NB4 (cell line): Measurements from ENCODE around the gene EPS8L2.

Experiments
- DNase-seq: peaks from one replicate; pipeline ENCODE4 v3.0.0; 2010; ENCODE audit warnings: low read depth
- H3K4me3 ChIP-seq: one replicate; pipeline ENCODE4 v1.5.1; 2011; ENCODE audit warnings: mild to moderate bottlenecking, low read depth, low read length, moderate library complexity
- CTCF ChIP-seq: IDR thresholded peaks from one replicate; pipeline ENCODE4 v1.5.1; 2012; ENCODE audit warnings: low read depth, low read length
- MAX ChIP-seq: IDR thresholded peaks from 2 replicates; pipeline ENCODE4 v1.6.1; 2011; ENCODE audit warnings: low read depth, low read length
- MYC ChIP-seq: IDR thresholded peaks from 2 replicates; pipeline ENCODE4 v1.6.1; 2011; ENCODE audit warnings: low read depth, low read length
- POLR2A ChIP-seq: IDR thresholded peaks from 2 replicates; pipeline ENCODE4 v1.6.1; 2011; ENCODE audit warnings: mild to moderate bottlenecking; ENCODE audit not compliant: insufficient read length; ENCODE audit errors: extremely low read depth

EPS8L2 gene

GRCh38 chr11:699753-700152 is 6.3 kb upstream of the EPS8L2 start:
- no peak for TF ChIP-seq MYC
- TF ChIP-seq POLR2A, result no peak
- DNase-seq, result no peak
- no peak overlapping the region for H3K4me3 ChIP-seq

- TF ChIP-seq POLR2A (no peak), MAX (no peak), MYC (no peak), CTCF (no peak)
- H3K4me3 ChIP-seq, result no peak overlapping the region
- DNase-seq, result no peak
Observed at GRCh38 chr11:701741-702461, 4.1 kb upstream of the EPS8L2 start.

- no peak for DNase-seq
- H3K4me3 ChIP-seq, result no peak overlapping the region
- TF ChIP-seq MAX (no peak), MYC (no peak), POLR2A (no peak), CTCF (no peak)
Observed at GRCh38 chr11:702462-703461, 3.3 kb upstream of the EPS8L2 start.

- DNase-seq, result no peak
- no peak overlapping the region for H3K4me3 ChIP-seq
- no peak for TF ChIP-seq POLR2A
- TF ChIP-seq MYC, result no peak
- TF ChIP-seq MAX, result no peak
- no peak for TF ChIP-seq CTCF
Observed at GRCh38 chr11:703506-703905, 2.5 kb upstream of the EPS8L2 start.

GRCh38 chr11:704228-704674 is 1.8 kb upstream of the EPS8L2 start:
- no peak overlapping the region for H3K4me3 ChIP-seq
- no peak for TF ChIP-seq POLR2A
- no peak for TF ChIP-seq MYC
- no peak for TF ChIP-seq CTCF
- TF ChIP-seq MAX, result no peak

GRCh38 chr11:704781-705645 is 1.0 kb upstream of the EPS8L2 start:
- no peak for TF ChIP-seq MAX
- TF ChIP-seq POLR2A, result no peak
- TF ChIP-seq MYC, result no peak
- TF ChIP-seq CTCF, result no peak
- DNase-seq, result no peak
- no peak overlapping the region for H3K4me3 ChIP-seq

More at GRCh38 chr11:704228-704674, 1.8 kb upstream of the EPS8L2 start:
- no peak for DNase-seq
